GM23338 (cell line): ENCODE results near the gene CFAP251. TPM values are rescaled to one million over a fixed set of nuclear protein-coding genes. Genes with fewer than 3 reads are reported as not detected.

Experiments used
- ATAC-seq: fragments of 200-7000 bp; cut with Tn5 transposase; 3 replicates; pipeline ENCODE4 v1.9.1; 2020
- DNase-seq: peaks from one replicate; pipeline ENCODE4 v3.0.0-alpha.2; 2015; ENCODE audit warnings: low spot score
- H2AFZ ChIP-seq: fragments of 200-600 bp; sonication (generic); 2 replicates; pipeline ENCODE4 v1.8.0; 2016; ENCODE audit warnings: antibody characterized with exemption, mild to moderate bottlenecking, moderate library complexity
- H3F3A ChIP-seq: fragments of 200-600 bp; sonication (generic); replicated peaks from 2 replicates; pipeline ENCODE4 v1.8.0; 2017; ENCODE audit warnings: antibody characterized with exemption, mixed run types, low read depth
- H3K27ac ChIP-seq: fragments of 200-600 bp; sonication (generic); 2 replicates; pipeline ENCODE4 v1.6.1; 2016; ENCODE audit warnings: low read depth
- H3K27me3 ChIP-seq: fragments of 200-600 bp; sonication (generic); 2 replicates; pipeline ENCODE4 v1.8.0; 2016; ENCODE audit warnings: mild to moderate bottlenecking, mixed run types, moderate library complexity; ENCODE audit not compliant: insufficient read depth
- H3K36me3 ChIP-seq: fragments of 200-600 bp; sonication (generic); 2 replicates; pipeline ENCODE4 v1.8.0; 2016; ENCODE audit warnings: mild to moderate bottlenecking; ENCODE audit not compliant: insufficient read depth
- H3K4me1 ChIP-seq: fragments of 200-600 bp; sonication (generic); 2 replicates; pipeline ENCODE4 v1.8.0; 2016; ENCODE audit warnings: mild to moderate bottlenecking, moderate library complexity; ENCODE audit not compliant: insufficient read depth
- H3K4me2 ChIP-seq: fragments of 200-600 bp; sonication (generic); 2 replicates; pipeline ENCODE4 v1.7.1; 2017; ENCODE audit warnings: mixed run types
- H3K4me3 ChIP-seq: fragments of 200-600 bp; sonication (generic); 2 replicates; pipeline ENCODE4 v1.6.1; 2016; ENCODE audit warnings: mixed run types
- H3K79me2 ChIP-seq: fragments of 200-600 bp; sonication (generic); replicated peaks from 2 replicates; pipeline ENCODE4 v1.8.0; 2017; ENCODE audit warnings: mild to moderate bottlenecking; ENCODE audit not compliant: insufficient read depth
- H3K9me2 ChIP-seq: fragments of 200-600 bp; sonication (generic); 2 replicates; pipeline ENCODE4 v1.8.0; 2017; ENCODE audit not compliant: insufficient read depth
- H4K20me1 ChIP-seq: fragments of 200-600 bp; sonication (generic); replicated peaks from 2 replicates; pipeline ENCODE4 v1.8.0; 2017; ENCODE audit warnings: mild to moderate bottlenecking; ENCODE audit not compliant: insufficient read depth
- H3K27ac Mint-ChIP-seq: 2 replicates; pipeline ENCODE4 v1.8.0; 2020; ENCODE audit warnings: inconsistent platforms, mild to moderate bottlenecking, moderate library complexity, mixed read lengths
- H3K27me3 Mint-ChIP-seq: 3 replicates; pipeline ENCODE4 v1.8.0; 2022; ENCODE audit warnings: low read depth, mild to moderate bottlenecking, moderate library complexity, mixed read lengths, inconsistent platforms; ENCODE audit not compliant: insufficient read depth, poor library complexity
- H3K36me3 Mint-ChIP-seq: 3 replicates; pipeline ENCODE4 v1.8.0; 2021; ENCODE audit warnings: low read depth, mild to moderate bottlenecking, inconsistent platforms, moderate library complexity, mixed read lengths
- H3K4me1 Mint-ChIP-seq: 3 replicates; pipeline ENCODE4 v1.8.0; 2020; ENCODE audit warnings: mild to moderate bottlenecking, inconsistent platforms, mixed read lengths
- H3K4me3 Mint-ChIP-seq: 3 replicates; pipeline ENCODE4 v1.8.0; 2021; ENCODE audit warnings: moderate library complexity, mild to moderate bottlenecking, inconsistent platforms, mixed read lengths
- H3K9me3 Mint-ChIP-seq: 3 replicates; pipeline ENCODE4 v1.8.0; 2020; ENCODE audit warnings: moderate library complexity, mild to moderate bottlenecking, inconsistent platforms, mixed read lengths
- CREB1 ChIP-seq: fragments of 250-450 bp; sonication (Bioruptor Pico); IDR thresholded peaks from 2 replicates; pipeline ENCODE4 v1.5.0; 2020; ENCODE audit warnings: low read depth, mild to moderate bottlenecking, moderate library complexity
- ETS1 ChIP-seq: IDR thresholded peaks from 2 replicates; pipeline ENCODE4 v1.6.1; 2016; ENCODE audit warnings: antibody characterized with exemption
- EZH2 ChIP-seq: fragments of 200-600 bp; sonication (generic); IDR thresholded peaks from one replicate; pipeline ENCODE4 v1.8.0; 2017; ENCODE audit warnings: antibody characterized with exemption, mild to moderate bottlenecking, low read depth; ENCODE audit not compliant: unreplicated experiment
- EZH2phosphoT487 ChIP-seq: fragments of 200-600 bp; sonication (generic); IDR thresholded peaks from one replicate; pipeline ENCODE4 v1.8.1; 2018; ENCODE audit warnings: antibody characterized with exemption; ENCODE audit not compliant: unreplicated experiment
- JUNB ChIP-seq: IDR thresholded peaks from one replicate; pipeline ENCODE4 v1.6.1; 2016; ENCODE audit warnings: antibody characterized with exemption; ENCODE audit not compliant: unreplicated experiment
- NANOG ChIP-seq: IDR thresholded peaks from 2 replicates; pipeline ENCODE4 v1.6.1; 2016; ENCODE audit warnings: antibody characterized with exemption, borderline replicate concordance
- POLR2AphosphoS5 ChIP-seq: IDR thresholded peaks from 2 replicates; pipeline ENCODE4 v1.6.1; 2016; ENCODE audit warnings: antibody characterized with exemption, low read depth
- STAT1 ChIP-seq: IDR thresholded peaks from one replicate; pipeline ENCODE4 v1.6.1; 2016; ENCODE audit warnings: antibody characterized with exemption; ENCODE audit not compliant: unreplicated experiment
- ZNF114 ChIP-seq: fragments of 250-450 bp; sonication (Bioruptor Pico); IDR thresholded peaks from 2 replicates; pipeline ENCODE4 v1.5.0; 2020; ENCODE audit warnings: mild to moderate bottlenecking, moderate library complexity
- ZNF331 ChIP-seq: fragments of 250-450 bp; sonication (Bioruptor Pico); IDR thresholded peaks from 2 replicates; pipeline ENCODE4 v1.5.0; 2020; ENCODE audit warnings: low read depth, mild to moderate bottlenecking, moderate library complexity
- polyA plus RNA-seq: library from polyadenylated mRNA; unstranded; fragments of >200 nt; fragmentation: Nextera tagmentation; extraction: Ambion mirVana; gene quantifications from 2 replicates; pipeline ENCODE4 v1.2.1, GENCODE V29; 2016
- total RNA-seq: library from RNA; depleted of rRNA; stranded (reverse); fragments of >200 nt; shearing (Covaris generic); gene quantifications from 2 replicates; pipeline ENCODE4 v1.2.3, GENCODE V29; 2014
- TF ChIP-seq, protein P1 (sequence below), 2 experiments: fragments of 200-600 bp in 1 of 2; sonication (generic) in 1 of 2; conservative IDR thresholded peaks; 2 replicates each; pipeline versions ENCODE4 v1.5.1 to v1.6.1; 2016 to 2017; ENCODE audit warnings: antibody characterized with exemption in 2 of 2, low read depth in 2 of 2, mild to moderate bottlenecking in 2 of 2, moderate library complexity in 1 of 2
- TF ChIP-seq, protein P2 (sequence below): IDR thresholded peaks from one replicate; pipeline ENCODE4 v1.6.1; 2018; ENCODE audit warnings: antibody characterized with exemption; ENCODE audit not compliant: unreplicated experiment

The CFAP251 gene
- total and polyA plus RNA-seq, 2 experiments from 2014 or later, result 1.4 to 2.5 TPM

GRCh38 chr12:122012184-122012583, 93.8 kb downstream of the CFAP251 start:
- 0 out of 3 replicates have a peak, but pooled peaks cover 2% of the 10 kb centered on the region for H3K4me1 Mint-ChIP-seq
- TF ChIP-seq EZH2 (no peak), ZNF331 (CRISPR knock-in tag) (no peak), STAT1 (no peak), CREB1 (no peak)
- TF ChIP-seq, protein P1, sequence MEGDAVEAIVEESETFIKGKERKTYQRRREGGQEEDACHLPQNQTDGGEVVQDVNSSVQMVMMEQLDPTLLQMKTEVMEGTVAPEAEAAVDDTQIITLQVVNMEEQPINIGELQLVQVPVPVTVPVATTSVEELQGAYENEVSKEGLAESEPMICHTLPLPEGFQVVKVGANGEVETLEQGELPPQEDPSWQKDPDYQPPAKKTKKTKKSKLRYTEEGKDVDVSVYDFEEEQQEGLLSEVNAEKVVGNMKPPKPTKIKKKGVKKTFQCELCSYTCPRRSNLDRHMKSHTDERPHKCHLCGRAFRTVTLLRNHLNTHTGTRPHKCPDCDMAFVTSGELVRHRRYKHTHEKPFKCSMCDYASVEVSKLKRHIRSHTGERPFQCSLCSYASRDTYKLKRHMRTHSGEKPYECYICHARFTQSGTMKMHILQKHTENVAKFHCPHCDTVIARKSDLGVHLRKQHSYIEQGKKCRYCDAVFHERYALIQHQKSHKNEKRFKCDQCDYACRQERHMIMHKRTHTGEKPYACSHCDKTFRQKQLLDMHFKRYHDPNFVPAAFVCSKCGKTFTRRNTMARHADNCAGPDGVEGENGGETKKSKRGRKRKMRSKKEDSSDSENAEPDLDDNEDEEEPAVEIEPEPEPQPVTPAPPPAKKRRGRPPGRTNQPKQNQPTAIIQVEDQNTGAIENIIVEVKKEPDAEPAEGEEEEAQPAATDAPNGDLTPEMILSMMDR (conservative IDR thresholded peaks at IDR 0.05; ENCODE audit: low read depth in 2 of 2), result no peak
- Histone ChIP-seq H3K4me3 (no peak overlapping the region), H3K27ac (no peak overlapping the region), H2AFZ (no peak overlapping the region), H3K79me2 (no peaks in the 10 kb centered on the region), H3K9me2 (no peaks in the 10 kb centered on the region), H3K4me1 (no peaks in the 10 kb centered on the region), H3K36me3 (no peaks in the 10 kb centered on the region), H3F3A (no peaks in the 10 kb centered on the region), H4K20me1 (no peaks in the 10 kb centered on the region), H3K27me3 (no peaks in the 10 kb centered on the region), H3K4me2 (no peak overlapping the region)
- no peak for ATAC-seq
- no peaks in the 10 kb centered on the region for H3K9me3 Mint-ChIP-seq
- H3K27ac Mint-ChIP-seq, result no peak overlapping the region
- H3K27me3 Mint-ChIP-seq, result peaks cover 3% of the 10 kb centered on the region
- no peaks in the 10 kb centered on the region for H3K36me3 Mint-ChIP-seq
- DNase-seq, result no peak
- no peak overlapping the region for H3K4me3 Mint-ChIP-seq

DNA sequence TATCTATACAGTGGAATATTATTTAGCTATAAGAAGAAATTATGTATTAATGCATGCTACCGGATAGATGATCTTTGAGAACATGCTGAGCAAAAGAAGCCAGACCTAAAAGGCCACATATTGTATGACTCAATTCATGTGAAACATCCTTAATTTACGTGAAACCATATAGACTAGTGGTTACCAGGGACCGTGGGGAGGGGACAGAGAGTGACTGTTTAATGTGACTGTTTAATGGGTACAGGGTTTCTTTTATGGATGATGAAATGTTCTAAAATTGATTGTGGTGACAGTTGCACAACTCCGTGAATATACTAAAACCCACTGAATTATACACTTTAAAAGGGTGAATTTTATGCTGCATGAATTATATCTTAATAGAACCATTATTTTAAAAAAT, 94.7 kb downstream of the CFAP251 start:
- H4K20me1 ChIP-seq, result no peaks in the 10 kb centered on the region
- no peak overlapping the region for H3K27ac ChIP-seq
- no peak overlapping the region for H3K4me3 ChIP-seq
- no peaks in the 10 kb centered on the region for H3K9me2 ChIP-seq
- H3F3A ChIP-seq, result no peaks in the 10 kb centered on the region
- no peak overlapping the region for H3K4me2 ChIP-seq
- H3K4me1 Mint-ChIP-seq, result no peaks in the 10 kb centered on the region
- H3K4me3 Mint-ChIP-seq, result no peak overlapping the region
- DNase-seq (no peak), ATAC-seq (no peak)
- H3K27ac Mint-ChIP-seq, result no peak overlapping the region
- H3K27me3 Mint-ChIP-seq, result peaks cover 7% of the 10 kb centered on the region
- no peaks in the 10 kb centered on the region for H3K79me2 ChIP-seq
- no peaks in the 10 kb centered on the region for H3K4me1 ChIP-seq
- H3K27me3 ChIP-seq, result no peaks in the 10 kb centered on the region
- H3K36me3 ChIP-seq, result no peaks in the 10 kb centered on the region
- H3K9me3 Mint-ChIP-seq, result no peaks in the 10 kb centered on the region
- H2AFZ ChIP-seq, result no peak overlapping the region
- no peaks in the 10 kb centered on the region for H3K36me3 Mint-ChIP-seq
- TF ChIP-seq POLR2AphosphoS5 (no peak), JUNB (no peak), ZNF114 (CRISPR knock-in tag) (no peak), NANOG (no peak), STAT1 (no peak), ETS1 (no peak), CREB1 (no peak), ZNF331 (CRISPR knock-in tag) (no peak), EZH2phosphoT487 (no peak)
- TF ChIP-seq, protein P2, sequence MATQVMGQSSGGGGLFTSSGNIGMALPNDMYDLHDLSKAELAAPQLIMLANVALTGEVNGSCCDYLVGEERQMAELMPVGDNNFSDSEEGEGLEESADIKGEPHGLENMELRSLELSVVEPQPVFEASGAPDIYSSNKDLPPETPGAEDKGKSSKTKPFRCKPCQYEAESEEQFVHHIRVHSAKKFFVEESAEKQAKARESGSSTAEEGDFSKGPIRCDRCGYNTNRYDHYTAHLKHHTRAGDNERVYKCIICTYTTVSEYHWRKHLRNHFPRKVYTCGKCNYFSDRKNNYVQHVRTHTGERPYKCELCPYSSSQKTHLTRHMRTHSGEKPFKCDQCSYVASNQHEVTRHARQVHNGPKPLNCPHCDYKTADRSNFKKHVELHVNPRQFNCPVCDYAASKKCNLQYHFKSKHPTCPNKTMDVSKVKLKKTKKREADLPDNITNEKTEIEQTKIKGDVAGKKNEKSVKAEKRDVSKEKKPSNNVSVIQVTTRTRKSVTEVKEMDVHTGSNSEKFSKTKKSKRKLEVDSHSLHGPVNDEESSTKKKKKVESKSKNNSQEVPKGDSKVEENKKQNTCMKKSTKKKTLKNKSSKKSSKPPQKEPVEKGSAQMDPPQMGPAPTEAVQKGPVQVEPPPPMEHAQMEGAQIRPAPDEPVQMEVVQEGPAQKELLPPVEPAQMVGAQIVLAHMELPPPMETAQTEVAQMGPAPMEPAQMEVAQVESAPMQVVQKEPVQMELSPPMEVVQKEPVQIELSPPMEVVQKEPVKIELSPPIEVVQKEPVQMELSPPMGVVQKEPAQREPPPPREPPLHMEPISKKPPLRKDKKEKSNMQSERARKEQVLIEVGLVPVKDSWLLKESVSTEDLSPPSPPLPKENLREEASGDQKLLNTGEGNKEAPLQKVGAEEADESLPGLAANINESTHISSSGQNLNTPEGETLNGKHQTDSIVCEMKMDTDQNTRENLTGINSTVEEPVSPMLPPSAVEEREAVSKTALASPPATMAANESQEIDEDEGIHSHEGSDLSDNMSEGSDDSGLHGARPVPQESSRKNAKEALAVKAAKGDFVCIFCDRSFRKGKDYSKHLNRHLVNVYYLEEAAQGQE, result no peak
- TF ChIP-seq, protein P1 (conservative IDR thresholded peaks at IDR 0.05; ENCODE audit: low read depth in 2 of 2), result no peak
